ENCODE results near the gene PTPN13.
A peak's percentile ranks its signal among the peaks of the same experiment; 100 is the strongest.

Gene PTPN13

GRCh38 chr4:86582410-86582809 is 11.7 kb upstream of the PTPN13 start (continued):
- TF ChIP-seq OVOL3 (tag by site-specific recombination; IDR thresholded peaks at IDR 0.05) (no peak), ZNF121 (tag by site-specific recombination; IDR thresholded peaks at IDR 0.05) (no peak)

DNA sequence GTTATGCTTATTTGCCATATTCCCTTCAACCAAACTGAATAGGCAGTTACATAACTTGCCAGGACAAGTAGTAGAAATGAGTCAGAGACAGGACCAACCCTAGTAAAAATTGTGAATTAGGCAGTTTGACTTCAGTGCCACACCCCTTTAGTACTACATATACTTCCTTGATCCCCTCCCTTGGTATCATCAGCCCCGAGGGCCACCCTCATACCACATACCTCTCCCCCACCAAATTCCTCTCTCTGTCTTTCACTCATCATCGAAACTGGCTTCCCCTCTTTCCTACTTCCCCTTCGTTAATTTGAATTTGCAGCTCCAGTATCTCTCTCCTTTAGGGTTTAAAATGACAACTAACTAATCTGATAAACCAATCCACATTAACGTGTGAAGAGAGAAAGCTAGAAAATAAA is 7.9 kb upstream of the PTPN13 start:
- Histone ChIP-seq H3K9me3 (ENCODE audit: control insufficient read depth, insufficient read depth, low read depth, low read length) (no peaks in the 10 kb centered on the region), H3K4me1 (ENCODE audit: control insufficient read depth, insufficient read depth, low read length) (peaks cover 12% of the 10 kb centered on the region), H3K27ac (ENCODE audit: extremely low read depth, low read depth, low read length) (no peak overlapping the region), H3K4me3 (ENCODE audit: low read depth, low read length) (no peak overlapping the region), H3K36me3 (ENCODE audit: control insufficient read depth in 2 of 2, insufficient read depth in 1 of 2, low read length in 2 of 2) (no peaks in the 10 kb centered on the region)
- POLR2A ChIA-PET = interaction anchor here (0.6 kb wide), 1 partner anchor 91 kb away, joined by 3 read pairs; no protein-coding TSS in a partner anchor
- TF ChIP-seq ZNF423 (tag by site-specific recombination; IDR thresholded peaks at IDR 0.05) = no peak
- TF ChIP-seq ZNF571 (tag by site-specific recombination; IDR thresholded peaks at IDR 0.05) = no peak
- TF ChIP-seq KLF9 (tag by site-specific recombination; IDR thresholded peaks at IDR 0.05; ENCODE audit: low read depth) = peak; percentile 59
- TF ChIP-seq, protein P1, sequence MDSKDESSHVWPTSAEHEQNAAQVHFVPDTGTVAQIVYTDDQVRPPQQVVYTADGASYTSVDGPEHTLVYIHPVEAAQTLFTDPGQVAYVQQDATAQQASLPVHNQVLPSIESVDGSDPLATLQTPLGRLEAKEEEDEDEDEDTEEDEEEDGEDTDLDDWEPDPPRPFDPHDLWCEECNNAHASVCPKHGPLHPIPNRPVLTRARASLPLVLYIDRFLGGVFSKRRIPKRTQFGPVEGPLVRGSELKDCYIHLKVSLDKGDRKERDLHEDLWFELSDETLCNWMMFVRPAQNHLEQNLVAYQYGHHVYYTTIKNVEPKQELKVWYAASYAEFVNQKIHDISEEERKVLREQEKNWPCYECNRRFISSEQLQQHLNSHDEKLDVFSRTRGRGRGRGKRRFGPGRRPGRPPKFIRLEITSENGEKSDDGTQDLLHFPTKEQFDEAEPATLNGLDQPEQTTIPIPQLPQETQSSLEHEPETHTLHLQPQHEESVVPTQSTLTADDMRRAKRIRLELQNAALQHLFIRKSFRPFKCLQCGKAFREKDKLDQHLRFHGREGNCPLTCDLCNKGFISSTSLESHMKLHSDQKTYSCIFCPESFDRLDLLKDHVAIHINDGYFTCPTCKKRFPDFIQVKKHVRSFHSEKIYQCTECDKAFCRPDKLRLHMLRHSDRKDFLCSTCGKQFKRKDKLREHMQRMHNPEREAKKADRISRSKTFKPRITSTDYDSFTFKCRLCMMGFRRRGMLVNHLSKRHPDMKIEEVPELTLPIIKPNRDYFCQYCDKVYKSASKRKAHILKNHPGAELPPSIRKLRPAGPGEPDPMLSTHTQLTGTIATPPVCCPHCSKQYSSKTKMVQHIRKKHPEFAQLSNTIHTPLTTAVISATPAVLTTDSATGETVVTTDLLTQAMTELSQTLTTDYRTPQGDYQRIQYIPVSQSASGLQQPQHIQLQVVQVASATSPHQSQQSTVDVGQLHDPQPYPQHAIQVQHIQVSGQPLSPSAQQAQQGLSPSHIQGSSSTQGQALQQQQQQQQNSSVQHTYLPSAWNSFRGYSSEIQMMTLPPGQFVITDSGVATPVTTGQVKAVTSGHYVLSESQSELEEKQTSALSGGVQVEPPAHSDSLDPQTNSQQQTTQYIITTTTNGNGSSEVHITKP (tag by site-specific recombination; IDR thresholded peaks at IDR 0.05) = 0 out of 2 replicates have a peak, but pooled peaks have one; percentile 24
- TF ChIP-seq ZNF16 (tag by site-specific recombination; IDR thresholded peaks at IDR 0.05; ENCODE audit: low read depth) = no peak
- TF ChIP-seq ZXDB (tag by site-specific recombination; IDR thresholded peaks at IDR 0.05) = no peak
- peak; percentile 58 for TF ChIP-seq PRDM1 (tag by site-specific recombination; IDR thresholded peaks at IDR 0.05)
- TF ChIP-seq KLF1 (tag by site-specific recombination; IDR thresholded peaks at IDR 0.05) = 0 out of 2 replicates have a peak, but pooled peaks have one; percentile 24
- peak; percentile 52 for TF ChIP-seq ZBTB17 (tag by site-specific recombination; IDR thresholded peaks at IDR 0.05)
- TF ChIP-seq WT1 (tag by site-specific recombination; IDR thresholded peaks at IDR 0.05) = no peak
- CTCF ChIA-PET = interaction anchor here (1.5 kb wide), 1 partner anchor 87 kb away, joined by 4 read pairs; no protein-coding TSS in a partner anchor

- H3K4me1 ChIP-seq (ENCODE audit: control insufficient read depth, insufficient read depth, low read length) = peaks cover 12% of the 10 kb centered on the region
- no peaks in the 10 kb centered on the region for H3K36me3 ChIP-seq (ENCODE audit: control insufficient read depth in 2 of 2, insufficient read depth in 1 of 2, low read length in 2 of 2)
- no peak overlapping the region for H3K4me3 ChIP-seq (ENCODE audit: low read depth, low read length)
- peak overlapping the region; percentile 49; the same call in 1 of the 2 replicates for H3K27ac ChIP-seq (ENCODE audit: extremely low read depth, low read depth, low read length)
- H3K9me3 ChIP-seq (ENCODE audit: control insufficient read depth, insufficient read depth, low read depth, low read length) = no peaks in the 10 kb centered on the region
- CTCF ChIA-PET = interaction anchor here (0.6 to 1.5 kb wide), 3 partner anchors 18 to 136 kb away, joined by 3 to 4 read pairs (median 3); no protein-coding TSS in a partner anchor
- POLR2A ChIA-PET = interaction anchor here (0.6 kb wide), 1 partner anchor 91 kb away, joined by 3 read pairs; no protein-coding TSS in a partner anchor
- TF ChIP-seq, protein P2, sequence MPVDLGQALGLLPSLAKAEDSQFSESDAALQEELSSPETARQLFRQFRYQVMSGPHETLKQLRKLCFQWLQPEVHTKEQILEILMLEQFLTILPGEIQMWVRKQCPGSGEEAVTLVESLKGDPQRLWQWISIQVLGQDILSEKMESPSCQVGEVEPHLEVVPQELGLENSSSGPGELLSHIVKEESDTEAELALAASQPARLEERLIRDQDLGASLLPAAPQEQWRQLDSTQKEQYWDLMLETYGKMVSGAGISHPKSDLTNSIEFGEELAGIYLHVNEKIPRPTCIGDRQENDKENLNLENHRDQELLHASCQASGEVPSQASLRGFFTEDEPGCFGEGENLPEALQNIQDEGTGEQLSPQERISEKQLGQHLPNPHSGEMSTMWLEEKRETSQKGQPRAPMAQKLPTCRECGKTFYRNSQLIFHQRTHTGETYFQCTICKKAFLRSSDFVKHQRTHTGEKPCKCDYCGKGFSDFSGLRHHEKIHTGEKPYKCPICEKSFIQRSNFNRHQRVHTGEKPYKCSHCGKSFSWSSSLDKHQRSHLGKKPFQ (tag by site-specific recombination; IDR thresholded peaks at IDR 0.05) = no peak
- no peak for TF ChIP-seq ZBTB11 (tag by site-specific recombination; conservative IDR thresholded peaks at IDR 0.05; ENCODE audit: low read depth)
- no peak for TF ChIP-seq ZNF501 (tag by site-specific recombination; IDR thresholded peaks at IDR 0.05)
- no peak for TF ChIP-seq ZNF274 (IDR thresholded peaks at IDR 0.05; ENCODE audit: low read length)
- TF ChIP-seq ZNF274 (tag by site-specific recombination; IDR thresholded peaks at IDR 0.05; ENCODE audit: borderline replicate concordance) = no peak
- no peak for TF ChIP-seq ZNF654 (tag by site-specific recombination; IDR thresholded peaks at IDR 0.05; ENCODE audit: low read depth)
- TF ChIP-seq ZNF155 (tag by site-specific recombination; IDR thresholded peaks at IDR 0.05) = no peak
- TF ChIP-seq OSR2 (tag by site-specific recombination; IDR thresholded peaks at IDR 0.05) = no peak
- no peak for TF ChIP-seq MYNN (tag by site-specific recombination; IDR thresholded peaks at IDR 0.05; ENCODE audit: borderline replicate concordance)
- TF ChIP-seq ZBTB20 (tag by site-specific recombination; IDR thresholded peaks at IDR 0.05) = no peak
- TF ChIP-seq ZNF433 (tag by site-specific recombination; IDR thresholded peaks at IDR 0.05; ENCODE audit: low read depth) = no peak
- no peak for TF ChIP-seq ZIC2 (tag by site-specific recombination; IDR thresholded peaks at IDR 0.05)
- TF ChIP-seq KLF7 (tag by site-specific recombination; IDR thresholded peaks at IDR 0.05; ENCODE audit: borderline replicate concordance) = no peak
- no peak for TF ChIP-seq IKZF3 (tag by site-specific recombination; IDR thresholded peaks at IDR 0.05)
These were observed 7.3 kb upstream of the PTPN13 start for GRCh38 chr4:86586626-86587380.
